Fibroblast of pulmonary artery (primary cell): ENCODE results near the gene MACROD2.

ENCODE experiments used
- DNase-seq: peaks from one replicate; pipeline ENCODE4 v3.0.0-alpha.2; 2010; ENCODE audit warnings: low read depth
- H3K4me3 ChIP-seq: replicated peaks from 2 replicates; pipeline ENCODE4 v1.5.1; 2011; ENCODE audit warnings: low read depth, mild to moderate bottlenecking, control low read depth, low read length, moderate library complexity
- CTCF ChIP-seq: IDR thresholded peaks from 2 replicates; pipeline ENCODE4 v1.5.1; 2011; ENCODE audit warnings: mild to moderate bottlenecking, control low read depth, low read length, inconsistent platforms; ENCODE audit errors: missing control alignments

The MACROD2 gene

GRCh38 chr20:15039088-15039752 is 1043.9 kb downstream of the MACROD2 start:
- no peak for DNase-seq
- no peak for TF ChIP-seq CTCF
- no peak overlapping the region for H3K4me3 ChIP-seq

GRCh38 chr20:15042723-15043122 is 1047.4 kb downstream of the MACROD2 start:
- H3K4me3 ChIP-seq: no peak overlapping the region
- TF ChIP-seq CTCF: no peak
- DNase-seq: no peak

- peak; percentile 78 for DNase-seq
- TF ChIP-seq CTCF: no peak
- no peak overlapping the region for H3K4me3 ChIP-seq
These were observed 1049.9 kb downstream of the MACROD2 start for GRCh38 chr20:15045246-15045645.

GRCh38 chr20:15047042-15047441 is 1051.7 kb downstream of the MACROD2 start:
- no peak for TF ChIP-seq CTCF
- DNase-seq: no peak
- no peak overlapping the region for H3K4me3 ChIP-seq

GRCh38 chr20:15047601-15048000 is 1052.3 kb downstream of the MACROD2 start:
- no peak for TF ChIP-seq CTCF
- H3K4me3 ChIP-seq: no peak overlapping the region
- no peak for DNase-seq

- no peak overlapping the region for H3K4me3 ChIP-seq
- no peak for TF ChIP-seq CTCF
- peak; percentile 2 for DNase-seq
These were observed 1060.9 kb downstream of the MACROD2 start for GRCh38 chr20:15056246-15056645.

GRCh38 chr20:15058841-15059240 is 1063.5 kb downstream of the MACROD2 start:
- no peak overlapping the region for H3K4me3 ChIP-seq
- peak; percentile 7 for DNase-seq
- TF ChIP-seq CTCF: no peak
